AG04450 (cell line): Measurements from ENCODE around the gene EFS. TPM values are rescaled to one million over a fixed set of nuclear protein-coding genes. Genes with fewer than 3 reads are reported as not detected.

ENCODE experiments used
- CTCF ChIA-PET: fragments of 300-600, 350-600 bp; formaldehyde crosslinking; extraction: SDS; loops from one replicate; lab custom pipeline; 2022; ENCODE audit warnings: antibody characterized with exemption, inconsistent platforms; lab: Charles Lee
- POLR2A ChIA-PET: fragments of 350-600 bp; formaldehyde crosslinking; extraction: SDS; loops from one replicate; lab custom pipeline; 2021; ENCODE audit warnings: antibody characterized with exemption, inconsistent platforms; lab: Yijun Ruan, JAX
- DNase-seq: peaks from one replicate; pipeline ENCODE4 v3.0.0-alpha.2; 2011; ENCODE audit warnings: low read depth, low spot score
- H3K27ac ChIP-seq: one replicate; pipeline ENCODE4 v1.5.1; 2012; ENCODE audit warnings: low read depth, low read length, control low read depth
- H3K27me3 ChIP-seq: one replicate; pipeline ENCODE4 v1.6.0; 2012; ENCODE audit warnings: low read length; ENCODE audit not compliant: control insufficient read depth, insufficient read depth
- H3K4me3 ChIP-seq: 2 replicates; pipeline ENCODE4 v1.5.1; 2011; ENCODE audit warnings: mild to moderate bottlenecking, low read depth, low read length, control low read depth
- H3K9me3 ChIP-seq: 2 replicates; pipeline ENCODE4 v1.5.1; 2012; ENCODE audit warnings: low read length; ENCODE audit not compliant: control insufficient read depth, insufficient read depth
- polyA plus RNA-seq: library from polyadenylated mRNA; depleted of rRNA; stranded (reverse); fragments of >200 nt; gene quantifications from 2 replicates; pipeline ENCODE4 v1.2.3, GENCODE V29; 2011
- TF ChIP-seq, protein P1 (sequence below): IDR thresholded peaks from 2 replicates; pipeline ENCODE4 v1.5.1; 2011; ENCODE audit warnings: low read depth, low read length, control low read depth, inconsistent platforms

EFS gene
- polyA plus RNA-seq, 1 experiment = 5.3 TPM

DNA sequence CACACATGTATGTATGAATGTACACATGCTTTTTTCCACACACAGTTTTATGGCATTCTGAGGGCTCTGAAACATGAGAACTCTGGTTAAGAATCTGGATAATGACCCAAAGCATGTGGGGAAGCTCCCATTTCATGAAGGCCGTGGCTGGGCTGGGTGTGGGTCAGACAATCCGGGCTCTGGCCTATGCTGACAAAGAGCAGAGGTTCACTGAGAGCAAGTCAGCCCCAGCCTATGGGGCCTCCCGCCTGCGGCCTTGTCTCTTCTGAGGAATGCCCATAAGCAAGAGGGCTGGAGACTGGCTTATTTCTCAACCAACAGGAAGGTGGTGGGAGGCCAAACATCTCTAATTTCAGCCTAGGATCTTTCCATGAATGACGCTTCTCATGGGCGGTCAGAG lies 34.6 kb upstream of the EFS start:
- POLR2A ChIA-PET = no interaction called here
- Histone ChIP-seq H3K27ac (no peak overlapping the region), H3K27me3 (peaks cover 5% of the 10 kb centered on the region), H3K9me3 (no peaks in the 10 kb centered on the region), H3K4me3 (no peak overlapping the region)
- CTCF ChIA-PET = no interaction called here
- DNase-seq = no peak
- TF ChIP-seq, protein P1, sequence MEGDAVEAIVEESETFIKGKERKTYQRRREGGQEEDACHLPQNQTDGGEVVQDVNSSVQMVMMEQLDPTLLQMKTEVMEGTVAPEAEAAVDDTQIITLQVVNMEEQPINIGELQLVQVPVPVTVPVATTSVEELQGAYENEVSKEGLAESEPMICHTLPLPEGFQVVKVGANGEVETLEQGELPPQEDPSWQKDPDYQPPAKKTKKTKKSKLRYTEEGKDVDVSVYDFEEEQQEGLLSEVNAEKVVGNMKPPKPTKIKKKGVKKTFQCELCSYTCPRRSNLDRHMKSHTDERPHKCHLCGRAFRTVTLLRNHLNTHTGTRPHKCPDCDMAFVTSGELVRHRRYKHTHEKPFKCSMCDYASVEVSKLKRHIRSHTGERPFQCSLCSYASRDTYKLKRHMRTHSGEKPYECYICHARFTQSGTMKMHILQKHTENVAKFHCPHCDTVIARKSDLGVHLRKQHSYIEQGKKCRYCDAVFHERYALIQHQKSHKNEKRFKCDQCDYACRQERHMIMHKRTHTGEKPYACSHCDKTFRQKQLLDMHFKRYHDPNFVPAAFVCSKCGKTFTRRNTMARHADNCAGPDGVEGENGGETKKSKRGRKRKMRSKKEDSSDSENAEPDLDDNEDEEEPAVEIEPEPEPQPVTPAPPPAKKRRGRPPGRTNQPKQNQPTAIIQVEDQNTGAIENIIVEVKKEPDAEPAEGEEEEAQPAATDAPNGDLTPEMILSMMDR = no peak

DNA sequence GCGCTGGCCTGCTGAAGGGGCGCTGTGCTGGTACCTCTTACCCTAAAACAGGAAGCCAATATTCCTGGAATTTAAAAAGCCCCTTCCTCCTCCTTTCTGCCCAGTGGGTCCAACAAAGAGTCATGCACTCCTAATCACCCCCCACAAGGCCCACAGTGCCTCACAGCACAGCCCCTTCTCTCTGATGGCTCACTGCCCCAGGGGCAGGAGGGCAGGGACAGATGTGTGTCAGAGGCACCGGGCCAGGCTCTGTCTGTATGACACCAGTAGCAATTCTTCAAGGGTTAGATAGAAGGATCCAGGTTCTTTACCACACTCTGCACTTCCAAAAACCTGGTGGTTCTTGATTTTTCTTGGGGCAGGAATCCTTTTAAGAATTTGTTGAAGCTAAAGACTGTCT lies 34.2 kb upstream of the EFS start:
- CTCF ChIA-PET = no interaction called here
- TF ChIP-seq, protein P1 = no peak
- POLR2A ChIA-PET = no interaction called here

DNA sequence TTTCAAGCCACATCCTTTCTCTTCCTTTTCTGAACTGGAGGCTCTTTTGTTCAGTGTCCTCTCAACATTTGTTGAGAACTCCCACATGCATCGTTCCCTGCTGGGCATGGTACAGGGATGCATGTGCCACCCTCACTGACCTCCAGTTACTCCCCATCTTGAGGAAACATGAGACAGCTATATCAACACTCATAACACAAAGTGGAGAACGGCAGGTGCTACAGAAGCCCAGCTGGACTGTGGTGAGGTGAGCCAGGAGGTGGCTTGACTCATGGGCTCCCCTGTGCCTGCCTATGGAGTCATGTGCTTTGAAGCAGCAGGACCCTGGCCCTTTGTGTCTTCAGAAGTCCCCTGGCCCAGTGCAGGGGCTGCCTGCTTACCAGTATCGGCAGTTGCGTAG lies 33.4 kb upstream of the EFS start:
- ChIA-PET CTCF (no interaction called here), POLR2A (no interaction called here)
- H3K27me3 ChIP-seq = peaks cover 5% of the 10 kb centered on the region
- no peak overlapping the region for H3K4me3 ChIP-seq
- DNase-seq = no peak
- no peaks in the 10 kb centered on the region for H3K9me3 ChIP-seq
- TF ChIP-seq, protein P1 = no peak
- H3K27ac ChIP-seq = no peak overlapping the region

More for the DNA sequence above, 34.2 kb upstream of the EFS start:
- no peak for DNase-seq
- Histone ChIP-seq H3K27ac (no peak overlapping the region), H3K27me3 (peaks cover 5% of the 10 kb centered on the region), H3K9me3 (no peaks in the 10 kb centered on the region), H3K4me3 (no peak overlapping the region)

DNA sequence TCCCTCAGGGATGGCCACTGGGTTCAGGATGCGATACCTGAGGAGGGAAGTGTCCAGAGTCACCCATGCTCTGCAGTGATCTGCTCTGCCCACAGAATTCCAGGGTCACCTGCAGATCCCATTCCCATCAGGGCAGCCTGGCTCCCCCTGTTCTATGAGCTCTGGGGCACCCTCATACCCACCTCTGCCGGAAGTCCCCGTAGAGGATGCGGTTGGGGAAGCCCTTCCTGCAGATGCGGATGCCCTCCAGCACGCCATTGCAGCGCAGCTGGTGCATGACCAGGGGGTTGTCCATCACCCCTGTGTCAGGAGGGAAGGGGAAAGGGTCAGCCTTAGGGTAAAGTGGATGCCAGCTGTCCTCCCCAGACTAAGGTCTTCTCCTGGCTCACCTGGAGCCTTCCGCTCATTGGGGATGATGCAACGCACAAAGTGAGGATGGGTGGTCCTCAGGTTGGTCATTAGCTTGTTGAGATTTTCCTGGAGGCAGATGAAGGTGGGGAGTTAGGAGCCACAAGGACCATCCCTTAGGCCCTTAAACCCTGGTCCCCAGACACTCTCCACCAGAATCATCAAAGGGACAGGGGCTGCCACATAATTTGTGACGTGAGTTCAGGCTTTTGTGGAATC lies 31.9 kb upstream of the EFS start:
- Histone ChIP-seq H3K9me3 (no peaks in the 10 kb centered on the region), H3K27ac (no peak overlapping the region), H3K4me3 (no peak overlapping the region), H3K27me3 (peaks cover 10% of the 10 kb centered on the region)
- DNase-seq = no peak
- CTCF ChIA-PET = no interaction called here
- POLR2A ChIA-PET = no interaction called here
- TF ChIP-seq, protein P1 = no peak

DNA sequence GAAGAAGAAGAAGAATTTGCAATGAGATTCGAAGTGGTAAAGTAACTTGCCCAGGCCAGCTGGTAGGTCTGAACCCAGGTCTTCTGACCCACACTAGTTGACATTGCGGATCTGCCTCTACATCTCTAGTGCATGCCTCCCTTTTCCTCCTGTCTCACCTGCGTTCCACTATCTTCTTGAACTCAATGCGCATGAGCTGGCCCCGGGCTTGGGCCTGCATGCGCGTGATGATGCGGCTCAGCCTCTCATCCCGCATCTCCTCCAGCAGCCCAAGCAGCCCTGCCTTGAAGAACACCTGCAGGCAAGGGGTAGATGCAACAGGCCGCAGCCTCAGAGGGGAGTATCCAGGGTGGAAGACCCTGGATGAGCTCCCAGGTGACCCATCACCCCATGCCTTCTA lies 31.2 kb upstream of the EFS start:
- Histone ChIP-seq H3K27ac (no peak overlapping the region), H3K27me3 (peaks cover 13% of the 10 kb centered on the region), H3K4me3 (no peak overlapping the region), H3K9me3 (no peaks in the 10 kb centered on the region)
- TF ChIP-seq, protein P1 = no peak
- no peak for DNase-seq
- POLR2A ChIA-PET = no interaction called here
- CTCF ChIA-PET = interaction anchor here (3.3 kb wide), 1 partner anchor 16 kb away, joined by 13 read pairs; no protein-coding TSS in a partner anchor
